ENCODE results near the gene MACROD2. TPM values are rescaled to one million over a fixed set of nuclear protein-coding genes. Genes with fewer than 3 reads are reported as not detected.

MACROD2 gene
- total RNA-seq, 1 donor from 2014 or later = 0.85 TPM

DNA sequence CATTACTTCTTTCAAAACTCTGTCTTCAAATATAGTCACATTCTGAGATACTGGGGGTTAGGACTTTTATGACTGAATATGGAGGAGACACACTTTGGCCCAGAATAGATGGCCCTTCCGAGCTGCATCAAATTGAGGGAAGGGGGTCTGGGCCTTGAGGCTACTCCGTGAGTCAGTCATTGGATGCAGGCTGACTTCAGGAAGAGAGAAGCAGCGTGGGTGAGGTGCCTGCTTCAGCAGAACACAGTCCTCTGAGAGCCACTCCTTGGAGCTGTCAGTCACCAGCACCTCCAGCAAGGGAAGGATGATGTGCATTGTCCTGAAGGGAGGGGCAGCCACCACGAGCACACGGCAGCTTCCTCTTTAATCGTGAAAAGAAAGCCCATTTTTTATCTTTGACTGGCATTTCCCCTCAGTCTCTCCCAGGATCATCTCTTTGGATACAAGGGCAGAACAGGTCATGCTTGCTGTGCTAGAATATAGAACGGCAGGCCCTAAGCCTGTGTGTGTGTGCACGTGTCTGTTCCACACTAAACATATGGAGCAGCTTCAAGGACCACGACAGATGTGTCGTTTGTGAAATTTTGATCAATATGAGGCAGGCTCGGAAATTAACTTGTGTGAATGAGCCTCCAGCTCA is 1856.4 kb downstream of the MACROD2 start:
- DNase-seq = no peak

DNA sequence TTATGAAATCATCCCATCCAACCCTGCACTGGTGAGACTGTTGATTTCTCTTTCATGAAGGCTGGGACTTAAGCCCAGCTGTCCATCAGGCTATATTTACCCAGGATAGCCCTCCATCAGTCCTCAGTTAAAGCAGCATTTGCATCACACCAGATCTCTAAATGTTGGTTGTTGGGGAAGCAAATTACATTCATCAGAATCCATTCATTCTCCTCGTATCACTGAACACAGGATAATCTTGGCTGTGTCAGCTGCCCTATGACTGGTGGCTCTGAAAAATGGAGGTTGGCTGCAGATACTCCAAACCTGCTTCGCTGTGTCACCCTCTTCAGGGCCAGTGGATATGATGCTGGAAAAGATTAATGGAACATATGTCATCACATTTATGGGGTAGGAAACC is 1859.6 kb downstream of the MACROD2 start:
- no peak for DNase-seq

DNA sequence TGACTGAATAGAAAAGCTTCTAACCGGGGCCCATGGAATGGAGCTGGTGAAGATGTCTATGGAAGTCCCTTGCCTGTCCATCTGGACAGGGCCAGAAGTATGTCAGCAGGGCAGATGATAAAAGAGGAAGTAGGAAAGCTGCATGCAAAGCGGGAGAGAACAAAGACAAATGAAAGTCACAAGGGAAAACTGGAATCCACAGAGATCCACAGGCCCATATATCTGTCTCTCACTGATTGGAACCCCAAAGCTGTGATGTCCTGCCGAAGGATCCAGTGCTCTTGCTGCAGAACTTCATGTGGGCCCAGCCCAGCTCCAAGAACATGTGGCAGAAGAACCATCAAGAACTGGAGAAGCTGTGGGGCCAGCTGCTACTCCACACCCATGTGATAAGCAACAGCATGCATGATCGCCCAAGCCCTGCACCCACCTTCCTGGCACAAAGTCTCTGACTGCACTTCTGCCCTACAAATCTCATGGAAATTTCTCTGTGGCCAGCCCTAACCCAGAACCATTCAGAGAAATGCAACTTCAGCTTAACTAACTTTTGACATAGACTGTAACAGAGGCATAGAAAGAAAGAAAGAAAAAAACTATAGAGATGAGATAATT is 1862.0 kb downstream of the MACROD2 start:
- DNase-seq = no peak

DNA sequence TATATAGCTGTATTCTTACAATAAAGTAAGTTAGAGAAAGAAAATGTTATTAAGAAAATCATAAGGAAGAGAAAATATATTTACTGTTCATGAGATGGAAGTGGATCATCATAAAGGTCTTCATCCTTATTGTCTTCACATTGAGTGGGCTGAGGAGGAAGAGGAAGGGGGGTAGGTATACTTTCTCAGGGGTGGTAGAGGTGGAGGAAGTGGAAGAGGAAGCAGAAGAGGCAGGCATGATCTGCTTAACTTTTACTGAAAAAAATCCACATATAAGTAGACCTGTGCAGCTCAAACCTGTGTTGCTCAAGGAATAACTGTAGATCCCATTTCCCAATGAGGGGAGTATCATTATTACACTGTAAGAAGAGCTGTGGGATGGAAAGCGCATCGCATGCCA is 1863.7 kb downstream of the MACROD2 start:
- DNase-seq = no peak

DNA sequence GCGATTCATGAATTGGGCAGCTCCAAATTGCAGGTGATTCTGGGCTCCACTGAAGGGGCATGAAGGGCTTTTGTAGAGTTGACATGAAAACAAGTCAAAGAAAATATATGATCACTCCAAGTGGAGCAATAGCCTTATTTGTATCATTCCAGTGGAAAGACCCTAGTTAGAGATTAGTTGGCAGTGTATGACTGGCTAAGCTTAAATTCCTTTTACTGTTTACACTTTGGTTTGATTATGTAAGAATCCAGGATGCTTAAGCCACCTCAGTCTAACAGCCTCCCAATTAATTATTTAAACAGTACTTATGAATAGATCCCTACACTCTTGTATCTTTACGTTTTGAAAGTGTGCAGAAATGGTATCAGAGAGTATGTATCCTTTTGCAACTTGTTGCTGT is 1865.5 kb downstream of the MACROD2 start:
- DNase-seq = no peak

DNA sequence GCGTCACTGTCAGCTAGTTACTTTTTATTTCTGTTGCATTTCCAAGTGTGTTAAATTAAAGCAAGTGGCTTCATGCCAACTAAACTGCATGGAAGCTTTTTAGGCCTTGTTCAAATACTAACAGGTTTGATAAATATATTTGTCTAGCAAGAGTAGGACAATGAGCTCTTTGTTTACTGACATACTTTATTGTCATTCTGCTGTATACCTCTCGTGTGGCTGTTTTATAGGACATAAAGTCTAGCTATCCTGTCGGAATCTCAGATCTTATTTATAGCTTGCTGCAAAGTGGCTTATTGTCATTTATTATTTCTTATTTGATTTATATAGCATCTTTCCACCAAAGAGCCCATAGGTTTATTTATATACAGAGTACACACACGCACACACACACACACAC is 1866.9 kb downstream of the MACROD2 start:
- no peak for DNase-seq

DNA sequence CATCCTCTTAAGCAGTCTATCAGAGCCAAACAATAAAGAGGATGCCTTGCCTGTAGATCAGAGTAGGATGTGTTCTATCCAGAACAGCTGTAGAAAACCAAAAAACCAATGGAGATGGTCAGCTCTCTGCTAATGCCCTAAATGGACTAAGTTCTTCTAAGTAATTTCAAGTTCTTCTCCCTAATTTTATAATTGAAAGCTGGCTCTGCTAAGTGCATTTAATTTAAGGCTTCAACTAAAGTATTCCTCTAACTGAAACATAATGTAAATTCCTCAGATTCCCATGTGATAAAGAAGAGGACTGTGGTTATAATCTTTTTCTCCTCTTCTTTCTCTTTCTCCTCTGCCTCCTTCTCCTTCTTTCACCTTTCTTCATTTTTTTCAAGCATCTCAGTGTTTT is 1868.4 kb downstream of the MACROD2 start:
- no peak for DNase-seq

DNA sequence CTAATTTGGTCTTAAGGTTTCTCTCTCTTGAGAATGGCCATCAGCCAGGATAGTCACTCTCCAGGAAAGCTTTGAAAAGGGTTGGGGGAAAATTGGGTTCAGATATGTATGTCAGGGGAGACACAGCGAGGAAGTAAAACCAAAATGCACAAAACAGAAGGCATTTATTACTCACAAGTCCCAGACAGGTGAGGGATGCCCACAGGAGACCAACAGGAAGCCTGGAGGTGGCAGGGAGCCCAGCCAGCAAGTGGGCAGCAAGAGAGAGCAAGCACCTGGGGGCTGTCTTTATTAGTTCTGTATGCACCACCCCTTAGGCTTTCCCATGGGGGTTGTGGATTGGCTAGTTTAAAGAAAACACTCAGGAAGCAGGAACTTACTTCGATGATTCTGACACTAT is 1870.2 kb downstream of the MACROD2 start:
- no peak for DNase-seq

DNA sequence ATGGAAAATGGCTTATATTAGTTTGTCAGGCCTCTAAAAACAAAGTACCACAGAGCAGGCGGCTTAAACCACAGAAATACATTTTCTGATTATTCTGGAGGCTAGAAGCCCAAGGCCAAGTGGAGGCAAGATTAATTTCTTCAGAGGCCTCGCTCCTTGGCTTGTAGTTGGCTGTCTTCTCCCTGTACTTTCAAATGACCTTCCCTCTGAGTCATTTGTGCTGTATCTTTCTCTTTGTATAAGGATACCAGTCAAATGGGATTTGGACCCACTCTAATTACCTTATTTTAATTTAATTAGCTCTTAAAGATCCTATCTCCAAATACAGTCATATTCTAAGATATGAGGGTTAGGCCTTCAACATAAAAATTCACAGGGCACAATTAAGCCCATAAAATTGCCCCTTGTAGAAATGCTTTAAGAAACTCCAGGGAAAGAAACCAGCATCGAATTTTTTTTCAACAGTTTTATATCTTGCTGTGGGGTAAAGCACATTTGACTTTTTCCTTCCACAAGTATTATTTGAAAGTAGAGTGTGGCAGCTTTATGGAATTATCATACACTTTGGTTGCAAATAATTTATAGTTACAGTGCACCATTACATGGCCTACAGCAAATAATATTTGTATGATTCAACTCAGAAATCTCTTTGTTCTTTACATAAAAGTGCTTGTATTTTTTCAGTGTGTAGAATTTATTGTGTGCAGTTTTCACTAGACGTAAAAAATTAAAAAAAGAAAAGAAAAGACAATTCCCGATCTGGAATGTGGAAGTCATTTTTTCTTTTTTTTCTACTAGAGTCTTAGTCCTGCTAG is 1871.8 kb downstream of the MACROD2 start:
- DNase-seq = no peak

DNA sequence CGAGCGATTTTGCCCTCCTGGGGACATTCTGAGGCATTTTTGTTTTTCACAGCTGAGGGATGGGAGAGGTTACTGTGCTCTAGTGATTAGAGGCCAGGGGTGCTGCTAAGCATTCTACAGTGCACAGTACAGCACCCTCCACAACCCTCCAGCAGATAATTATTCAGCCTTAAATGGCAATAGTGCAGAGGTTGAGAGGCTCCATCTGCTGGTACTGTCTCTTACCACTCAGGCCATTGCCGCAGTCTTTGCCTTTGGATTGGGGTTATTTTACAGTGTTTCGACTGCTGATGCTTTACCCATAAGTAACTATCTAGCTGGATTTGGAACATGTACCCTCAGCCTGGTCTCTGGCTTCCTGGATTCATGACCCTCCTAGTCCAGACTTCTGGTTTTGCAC is 1872.6 kb downstream of the MACROD2 start:
- peak; percentile 1 for DNase-seq

DNA sequence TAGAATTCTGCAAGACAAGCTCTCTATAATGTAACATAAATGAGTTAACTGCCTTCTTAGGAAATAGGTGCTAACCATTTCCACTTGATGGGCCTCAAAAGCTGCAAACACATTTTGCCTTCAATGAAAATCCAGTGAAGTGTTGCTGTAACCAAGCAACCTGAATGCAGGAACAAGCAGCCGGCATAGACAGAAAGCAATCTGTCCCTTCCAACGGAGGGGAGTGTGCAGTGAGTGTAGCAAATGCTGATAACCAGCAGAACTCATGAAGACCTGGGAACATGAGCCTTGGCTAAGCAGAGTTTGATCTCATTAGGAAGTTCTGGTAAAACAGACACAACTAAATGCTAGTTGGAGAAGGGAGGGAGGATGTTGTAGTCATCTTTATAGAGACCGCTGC is 1880.1 kb downstream of the MACROD2 start:
- no peak for DNase-seq

DNA sequence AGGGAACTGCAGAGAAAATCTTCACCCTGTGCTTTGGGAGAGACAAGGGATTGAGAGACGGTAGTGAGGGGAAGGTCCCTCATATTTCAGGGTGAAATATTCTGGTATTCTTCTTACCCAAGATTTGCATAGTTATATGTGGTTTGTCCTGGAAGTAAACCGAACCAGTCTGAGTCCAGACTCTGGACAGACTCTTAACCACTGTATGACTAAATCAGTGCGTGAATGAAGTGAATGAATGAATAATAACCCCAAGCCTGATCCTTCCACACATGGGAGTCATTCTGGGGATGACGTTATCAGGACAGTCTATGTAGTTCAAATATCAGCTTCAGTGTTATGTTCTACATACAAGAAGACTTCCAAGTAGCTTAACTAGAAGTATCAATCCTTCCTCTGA is 1887.2 kb downstream of the MACROD2 start:
- no peak for DNase-seq

DNA sequence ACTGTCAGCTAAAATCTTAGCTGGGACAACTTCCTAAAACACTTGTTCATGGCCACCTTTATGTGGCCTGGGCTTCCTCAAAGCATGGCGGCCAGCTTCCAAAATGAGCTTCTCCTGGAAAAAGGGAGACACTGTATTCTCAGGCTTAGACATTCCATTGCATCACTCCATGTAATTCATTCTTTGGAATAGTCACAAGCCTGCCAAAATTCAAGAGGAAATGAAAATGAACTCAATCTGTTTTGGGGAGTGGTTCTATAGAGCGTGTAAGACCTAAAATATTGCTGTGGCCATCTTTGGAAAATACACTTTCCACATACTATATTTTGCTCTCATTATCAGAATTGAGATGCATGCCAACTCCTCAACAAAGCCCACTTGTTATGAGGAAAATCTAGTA is 1890.9 kb downstream of the MACROD2 start:
- no peak for DNase-seq

DNA sequence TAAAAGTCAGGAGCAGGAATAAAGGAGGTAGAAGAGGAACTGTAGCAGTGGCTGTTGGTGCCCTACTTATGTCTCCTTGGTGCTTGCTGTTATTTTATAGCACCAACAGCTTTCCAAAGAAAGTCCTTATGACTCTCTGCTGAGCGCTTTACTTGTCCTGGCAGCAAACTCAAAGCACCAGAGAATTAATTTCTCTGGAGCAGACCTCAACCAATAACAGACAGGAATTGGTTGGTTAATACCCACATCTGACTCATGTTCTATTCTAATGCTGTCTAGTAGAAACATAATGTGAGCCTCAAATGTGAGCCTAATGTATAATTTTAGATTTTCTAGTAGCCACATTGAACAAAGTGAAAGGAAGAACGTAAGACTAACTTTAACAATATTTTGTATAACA is 1892.1 kb downstream of the MACROD2 start:
- DNase-seq = no peak

DNA sequence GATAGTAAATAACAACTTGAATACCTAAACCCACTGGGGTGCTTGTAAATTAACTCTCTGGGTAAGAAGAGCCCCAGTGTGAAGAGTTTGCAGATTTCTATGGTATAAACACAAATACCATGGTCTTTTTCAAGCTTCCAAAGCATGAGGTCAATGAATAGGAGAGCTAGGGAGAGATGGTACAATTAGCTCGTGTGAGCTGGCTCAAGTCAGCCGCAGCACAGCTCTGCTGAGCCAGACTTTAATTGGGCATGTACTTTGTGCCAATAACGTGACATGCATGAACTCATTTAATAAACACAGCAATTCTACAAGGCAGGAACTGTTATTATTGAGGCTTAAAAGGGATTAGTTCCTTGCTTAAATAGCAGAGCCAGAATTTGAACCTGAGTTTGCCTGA is 1893.7 kb downstream of the MACROD2 start:
- no peak for DNase-seq

DNA sequence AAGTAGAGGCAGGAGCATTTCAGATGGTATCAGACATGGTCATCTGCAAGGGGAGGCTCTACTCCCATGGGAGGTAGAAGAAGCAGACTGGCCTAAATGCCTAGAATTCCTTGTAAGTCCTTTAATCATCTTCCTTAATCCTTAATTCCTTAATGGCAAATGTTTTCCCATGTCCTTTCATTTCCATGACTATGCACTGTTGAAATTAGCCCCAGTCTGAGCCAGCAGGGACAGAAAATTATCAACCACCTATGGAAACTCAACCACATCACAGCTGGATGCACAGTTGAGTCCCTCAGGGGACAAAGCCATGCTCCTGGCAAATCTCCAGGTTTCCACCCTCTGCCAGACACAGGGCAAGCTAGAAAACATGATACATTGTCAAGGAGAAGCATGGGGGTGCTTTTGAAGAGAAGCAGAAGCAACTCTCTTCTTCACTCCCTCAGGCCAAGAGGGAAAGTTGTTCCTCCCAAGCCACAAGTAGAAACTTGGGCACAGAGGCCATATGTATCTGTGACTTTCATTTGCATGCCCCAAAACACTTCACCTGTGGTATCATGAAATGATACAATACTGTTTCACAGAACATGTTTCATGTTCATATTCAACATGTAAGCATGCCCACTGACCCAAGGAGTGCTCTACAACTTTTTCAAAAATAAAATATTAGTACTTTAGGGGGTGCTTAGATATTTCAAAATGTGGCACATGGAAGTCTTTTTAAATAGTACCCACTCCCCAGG is 1894.4 kb downstream of the MACROD2 start:
- no peak for DNase-seq

DNA sequence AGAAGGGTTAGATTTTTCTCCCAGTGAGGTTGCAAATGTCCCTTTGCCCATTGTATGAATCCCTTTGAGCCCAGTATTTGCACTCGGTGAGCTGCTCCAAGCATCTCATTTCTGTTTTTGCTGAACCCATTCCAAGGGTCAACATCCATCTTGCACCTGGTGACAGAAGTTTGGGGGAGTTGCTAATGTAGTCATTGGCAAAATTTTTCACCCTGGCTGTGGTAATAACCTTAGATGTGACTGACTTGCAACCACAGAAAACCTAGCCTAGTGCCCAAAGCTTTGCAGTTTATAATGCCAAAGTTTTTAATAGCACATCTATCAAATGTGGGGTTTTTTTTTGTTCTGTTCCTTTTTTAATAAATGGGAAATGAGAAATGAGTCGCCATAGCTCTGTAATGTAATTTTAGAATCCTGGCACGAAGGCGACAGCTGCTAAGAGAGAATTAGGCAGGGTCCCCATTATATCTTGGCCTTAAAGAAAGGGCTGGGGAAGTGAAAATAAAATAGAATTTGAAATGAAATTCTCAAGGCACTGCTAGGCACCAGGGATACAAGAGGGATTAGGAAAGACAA is 1895.2 kb downstream of the MACROD2 start:
- no peak for DNase-seq

DNA sequence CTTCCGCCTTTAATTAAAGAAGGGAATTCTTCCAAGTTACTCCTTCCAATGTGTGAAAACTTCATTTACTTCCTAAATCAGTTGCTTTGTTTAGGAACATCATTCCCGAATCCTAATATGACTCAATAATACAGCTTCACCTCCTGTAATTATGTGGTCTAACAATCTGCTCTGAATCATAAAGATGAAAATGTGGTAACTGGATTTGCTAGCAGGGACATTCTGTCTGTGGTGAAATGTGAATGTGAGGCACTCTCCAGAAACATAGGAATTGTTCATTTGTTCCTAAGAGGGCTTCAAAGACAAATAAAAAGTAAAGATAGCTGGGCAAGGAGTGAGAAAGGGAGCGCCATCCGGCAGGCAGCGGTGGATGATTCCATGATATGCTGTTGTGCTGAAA is 1899.8 kb downstream of the MACROD2 start:
- DNase-seq = no peak

DNA sequence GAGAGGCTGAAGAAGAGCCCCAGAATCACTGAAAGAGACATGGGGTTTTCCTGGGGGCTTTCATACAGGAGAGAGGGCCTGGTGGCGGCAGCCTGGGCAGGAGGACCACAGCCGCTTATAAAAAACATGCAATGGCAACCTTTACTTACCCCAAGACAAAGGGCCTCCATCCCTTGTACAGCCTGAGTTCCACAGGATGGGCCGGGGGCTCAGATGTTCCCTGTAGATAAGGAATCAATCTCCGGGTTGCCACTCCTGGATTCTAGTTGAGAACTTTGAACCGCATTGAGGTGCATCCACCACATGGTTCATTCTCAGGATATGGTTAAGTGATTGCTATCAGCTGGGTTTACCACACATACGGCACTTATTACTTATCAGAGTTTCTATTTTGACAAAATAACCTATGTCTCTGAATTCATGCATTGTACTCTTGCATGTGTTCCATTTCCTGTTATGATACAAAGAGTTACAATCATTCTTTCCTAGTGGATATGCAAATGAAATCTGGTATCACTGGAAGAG is 1900.3 kb downstream of the MACROD2 start:
- peak; percentile 2 for DNase-seq

DNA sequence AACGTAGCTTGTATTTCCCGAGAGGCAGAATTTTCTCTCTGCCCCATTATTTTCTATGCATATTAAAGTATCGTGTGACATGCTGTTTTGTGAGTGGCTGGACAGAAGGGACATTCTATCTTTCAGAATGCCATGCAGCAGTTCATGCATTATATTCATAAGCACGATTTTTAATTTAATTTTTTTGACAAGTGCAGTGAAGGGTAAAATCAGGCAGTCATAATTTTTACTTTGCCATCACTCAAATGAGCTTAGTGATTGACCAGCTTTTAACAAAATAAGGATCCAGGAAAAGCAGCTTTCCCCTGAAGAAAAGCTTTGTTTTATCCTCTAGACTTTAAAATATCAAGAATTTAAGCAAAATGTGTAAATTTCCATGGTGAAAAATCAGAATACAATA is 1904.7 kb downstream of the MACROD2 start:
- no peak for DNase-seq

DNA sequence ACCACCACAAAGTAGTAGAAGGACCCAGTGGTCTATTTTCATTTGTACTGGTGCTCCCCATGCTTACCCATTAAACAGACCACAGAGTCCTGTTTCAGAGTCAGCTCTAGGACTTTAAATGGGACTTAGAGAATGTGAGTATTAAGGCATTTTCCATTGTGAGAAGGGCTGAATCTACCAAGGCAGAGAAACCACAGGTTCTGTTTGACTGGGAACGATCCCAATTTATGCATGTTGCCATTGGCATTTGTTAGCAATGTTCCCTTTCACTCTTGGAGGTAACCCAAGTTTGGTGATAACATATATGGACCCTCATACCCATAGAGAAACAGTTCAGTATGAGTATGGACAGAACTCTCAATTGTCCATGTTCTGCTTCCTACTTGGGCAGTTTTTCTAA is 1905.1 kb downstream of the MACROD2 start:
- DNase-seq = no peak

DNA sequence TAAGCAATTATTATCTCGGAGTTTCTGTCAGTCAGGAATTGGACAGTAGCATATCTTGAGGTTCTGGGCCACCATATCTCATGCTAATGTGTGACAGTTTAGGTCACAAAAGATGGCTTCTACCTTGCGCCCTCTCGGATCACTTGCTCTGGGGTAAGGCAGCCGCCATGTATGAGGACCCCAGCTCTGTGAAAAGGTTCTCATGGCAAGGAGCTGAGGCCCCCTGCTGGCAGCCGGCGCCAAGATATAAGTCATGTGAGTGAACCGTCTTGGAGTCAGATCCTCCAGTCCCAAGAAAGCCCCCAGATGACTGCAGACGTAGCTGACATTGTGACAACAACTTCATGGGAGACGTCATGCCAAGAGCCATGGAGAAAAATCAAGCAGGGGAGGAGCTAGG is 1907.2 kb downstream of the MACROD2 start:
- peak; percentile 29 for DNase-seq

DNA sequence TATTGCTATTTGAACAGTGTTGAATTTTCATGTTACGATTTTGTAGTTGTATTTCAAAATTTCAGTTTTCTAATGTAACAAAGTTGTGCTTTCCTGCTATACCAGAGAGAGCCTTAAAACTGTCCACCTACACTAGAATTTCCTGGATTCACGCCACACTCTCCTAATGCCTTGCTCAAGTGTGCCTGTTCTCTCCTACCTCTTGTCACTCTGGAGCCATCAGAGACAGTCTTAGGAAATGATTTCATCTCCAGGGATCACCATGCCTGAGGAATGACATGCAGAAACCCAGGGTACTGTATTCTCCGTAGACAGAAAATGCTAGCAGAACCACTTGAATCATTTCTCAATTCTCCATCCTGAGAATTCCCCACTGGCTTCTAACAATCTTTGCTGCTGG is 1910.3 kb downstream of the MACROD2 start:
- DNase-seq = no peak

All from dermis blood vessel endothelial cell (primary cell).